Measurements from ENCODE around the gene ZNF48. TPM values are rescaled to one million over a fixed set of nuclear protein-coding genes. Genes with fewer than 3 reads are reported as not detected.

The ZNF48 gene
- total RNA-seq, 4 donors from 2014 or later: 5.8 to 10.5 (median 7.0) TPM; not detected in 1

DNA sequence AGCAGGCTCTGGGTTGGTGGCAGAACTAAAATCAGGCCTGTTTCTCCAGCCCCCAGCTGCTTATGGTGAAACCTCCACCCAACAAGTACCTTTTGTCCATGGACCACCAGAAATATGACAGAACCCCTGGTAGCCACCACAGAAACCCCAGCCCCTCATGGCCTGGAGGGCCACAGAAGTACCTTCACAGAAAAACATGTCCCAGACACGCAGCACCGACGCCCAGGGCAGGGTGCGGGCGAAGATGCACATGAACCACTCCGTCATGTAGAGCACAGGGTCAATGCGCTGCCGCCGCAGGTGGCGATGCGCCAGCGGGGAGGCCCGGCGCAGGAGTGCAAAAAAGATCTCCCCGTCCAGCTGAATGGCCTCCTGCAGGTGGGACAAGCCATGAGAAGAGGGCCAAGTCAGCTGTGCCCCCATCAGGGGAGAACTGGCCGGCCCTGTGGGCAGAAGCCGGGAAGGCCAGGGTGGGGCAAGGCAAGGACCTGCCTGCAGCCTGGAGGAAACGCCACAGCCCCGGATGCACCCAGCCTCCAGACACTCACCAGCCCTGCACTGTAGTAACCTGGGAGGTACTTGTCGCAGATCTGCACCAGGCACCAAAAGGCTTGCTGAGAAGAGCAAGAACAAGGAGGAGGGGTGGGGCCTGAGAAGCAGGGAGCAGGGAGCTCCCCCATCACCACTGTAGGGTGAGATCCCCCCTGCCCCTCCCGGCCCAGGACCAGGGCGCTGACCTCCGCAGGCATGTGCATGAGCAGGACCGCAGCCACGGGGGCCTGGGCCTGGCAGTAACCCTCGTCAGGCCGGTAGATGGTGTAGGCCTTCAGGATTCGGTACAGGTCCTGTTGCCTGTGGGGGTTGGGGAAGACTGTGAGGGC is 36.0 kb upstream of the ZNF48 start:
- 87 to 94% methylated on average over 7 to 23 of the region's 28 CpGs for WGBS, 2 donors (ENCODE audit: low coverage in 1 of 2)
- in situ Hi-C loops (cut with MboI; ENCODE audit: low pct_ligation_motif_present in 1 of 4, low pct_unique_long_range_greater_than_20kb in 1 of 4, low sequenced_read_pairs in 3 of 4): no loop called here
- no peak overlapping the region for H3K27ac ChIP-seq

GRCh38 chr16:30359871-30360170 is 35.4 kb upstream of the ZNF48 start:
- in situ Hi-C loops (cut with MboI; ENCODE audit: low pct_ligation_motif_present in 1 of 4, low pct_unique_long_range_greater_than_20kb in 1 of 4, low sequenced_read_pairs in 3 of 4): no loop called here
- Histone ChIP-seq H3K4me3 (no peak overlapping the region), H3K9me3 (no peaks in the 10 kb centered on the region), H3K36me3 (peaks cover 0 to 16% (median 6%) of the 10 kb centered on the region in 4 donors), H3K4me1 (peaks cover 8 to 16% (median 10%) of the 10 kb centered on the region in 4 donors), H3K27ac (no peak overlapping the region), H3K27me3 (no peaks in the 10 kb centered on the region)
- 79% methylated on average over 6 of the region's 6 CpGs; no CpG with 5 or more reads in 1 of the 2 donors for WGBS, 2 donors (ENCODE audit: low coverage in 1 of 2)
- intact Hi-C loops (cut with DNase I; ENCODE audit: low total_unique reads): no loop called here
- DNase-seq: no peak
- TF ChIP-seq EP300 (IDR thresholded peaks at IDR 0.05; ENCODE audit: low read depth) (no peak), POLR2AphosphoS5 (IDR thresholded peaks at IDR 0.05) (no peak), POLR2A (IDR thresholded peaks at IDR 0.05) (no peak)
- TF ChIP-seq, protein P1, sequence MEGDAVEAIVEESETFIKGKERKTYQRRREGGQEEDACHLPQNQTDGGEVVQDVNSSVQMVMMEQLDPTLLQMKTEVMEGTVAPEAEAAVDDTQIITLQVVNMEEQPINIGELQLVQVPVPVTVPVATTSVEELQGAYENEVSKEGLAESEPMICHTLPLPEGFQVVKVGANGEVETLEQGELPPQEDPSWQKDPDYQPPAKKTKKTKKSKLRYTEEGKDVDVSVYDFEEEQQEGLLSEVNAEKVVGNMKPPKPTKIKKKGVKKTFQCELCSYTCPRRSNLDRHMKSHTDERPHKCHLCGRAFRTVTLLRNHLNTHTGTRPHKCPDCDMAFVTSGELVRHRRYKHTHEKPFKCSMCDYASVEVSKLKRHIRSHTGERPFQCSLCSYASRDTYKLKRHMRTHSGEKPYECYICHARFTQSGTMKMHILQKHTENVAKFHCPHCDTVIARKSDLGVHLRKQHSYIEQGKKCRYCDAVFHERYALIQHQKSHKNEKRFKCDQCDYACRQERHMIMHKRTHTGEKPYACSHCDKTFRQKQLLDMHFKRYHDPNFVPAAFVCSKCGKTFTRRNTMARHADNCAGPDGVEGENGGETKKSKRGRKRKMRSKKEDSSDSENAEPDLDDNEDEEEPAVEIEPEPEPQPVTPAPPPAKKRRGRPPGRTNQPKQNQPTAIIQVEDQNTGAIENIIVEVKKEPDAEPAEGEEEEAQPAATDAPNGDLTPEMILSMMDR (IDR thresholded peaks at IDR 0.05): no peak

More for the DNA sequence above, 36.0 kb upstream of the ZNF48 start:
- DNase-seq: no peak
- H3K36me3 ChIP-seq: peaks cover 0 to 11% (median 3%) of the 10 kb centered on the region in 4 donors
- H3K4me3 ChIP-seq: no peak overlapping the region
- peaks cover 9 to 21% (median 14%) of the 10 kb centered on the region in 4 donors for H3K4me1 ChIP-seq
- H3K27me3 ChIP-seq: no peaks in the 10 kb centered on the region
- intact Hi-C loops (cut with DNase I; ENCODE audit: low total_unique reads): no loop called here
- TF ChIP-seq POLR2AphosphoS5 (IDR thresholded peaks at IDR 0.05): no peak
- no peak for TF ChIP-seq POLR2A (IDR thresholded peaks at IDR 0.05)
- TF ChIP-seq EP300 (IDR thresholded peaks at IDR 0.05; ENCODE audit: low read depth): no peak
- TF ChIP-seq, protein P1 (IDR thresholded peaks at IDR 0.05): no peak
- H3K9me3 ChIP-seq: no peaks in the 10 kb centered on the region

DNA sequence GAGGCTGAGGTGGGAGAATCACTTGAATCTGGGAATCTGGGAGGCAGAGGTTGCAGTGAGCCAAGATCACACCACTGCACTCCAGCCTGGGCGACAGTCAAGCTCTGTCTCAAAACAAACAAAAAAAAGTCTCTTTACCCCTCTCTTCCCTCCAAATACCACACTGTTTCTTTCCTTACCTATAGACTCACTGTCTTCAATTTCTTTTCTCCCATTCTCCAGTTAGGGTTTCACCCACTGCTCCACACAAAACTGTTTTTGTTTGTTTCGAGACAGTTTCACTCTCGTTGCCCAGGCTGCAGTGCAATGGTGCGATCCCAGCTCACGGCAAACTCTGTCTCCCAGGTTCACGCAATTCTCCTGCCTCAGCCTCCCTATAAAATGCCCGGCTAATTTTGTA is 34.0 kb upstream of the ZNF48 start:
- TF ChIP-seq, protein P1 (IDR thresholded peaks at IDR 0.05): no peak
- TF ChIP-seq POLR2A (IDR thresholded peaks at IDR 0.05) (no peak), EP300 (IDR thresholded peaks at IDR 0.05; ENCODE audit: low read depth) (no peak), POLR2AphosphoS5 (IDR thresholded peaks at IDR 0.05) (no peak)
- H3K9me3 ChIP-seq: no peaks in the 10 kb centered on the region
- intact Hi-C loops (cut with DNase I; ENCODE audit: low total_unique reads): no loop called here
- H3K27me3 ChIP-seq: no peaks in the 10 kb centered on the region
- H3K27ac ChIP-seq: no peak overlapping the region
- 96 to 98% methylated on average over 6 to 7 of the region's 7 CpGs for WGBS, 2 donors (ENCODE audit: low coverage in 1 of 2)
- in situ Hi-C loops (cut with MboI; ENCODE audit: low pct_ligation_motif_present in 1 of 4, low pct_unique_long_range_greater_than_20kb in 1 of 4, low sequenced_read_pairs in 3 of 4): no loop called here
- H3K4me1 ChIP-seq: peaks cover 4 to 13% (median 7%) of the 10 kb centered on the region in 4 donors
- peaks cover 0 to 19% (median 7%) of the 10 kb centered on the region in 4 donors for H3K36me3 ChIP-seq
- no peak overlapping the region for H3K4me3 ChIP-seq
- no peak for DNase-seq

GRCh38 chr16:30365200-30365599 is 30.0 kb upstream of the ZNF48 start:
- TF ChIP-seq POLR2AphosphoS5 (IDR thresholded peaks at IDR 0.05): no peak
- no peak for TF ChIP-seq POLR2A (IDR thresholded peaks at IDR 0.05)
- no peak for TF ChIP-seq EP300 (IDR thresholded peaks at IDR 0.05; ENCODE audit: low read depth)
- TF ChIP-seq, protein P1 (IDR thresholded peaks at IDR 0.05): no peak
- H3K9me3 ChIP-seq: no peaks in the 10 kb centered on the region
- H3K27ac ChIP-seq: no peak overlapping the region
- in situ Hi-C loops (cut with MboI; ENCODE audit: low pct_ligation_motif_present in 1 of 4, low pct_unique_long_range_greater_than_20kb in 1 of 4, low sequenced_read_pairs in 3 of 4): no loop called here
- no peak for DNase-seq
- H3K27me3 ChIP-seq: no peaks in the 10 kb centered on the region
- H3K4me3 ChIP-seq: no peak overlapping the region
- intact Hi-C loops (cut with DNase I; ENCODE audit: low total_unique reads): no loop called here
- H3K36me3 ChIP-seq: peaks cover 0 to 14% (median 6%) of the 10 kb centered on the region in 4 donors
- WGBS, 2 donors (ENCODE audit: low coverage in 1 of 2): 82 to 85% methylated on average over 2 to 10 of the region's 10 CpGs
- peaks cover 11 to 35% (median 28%) of the 10 kb centered on the region in 4 donors for H3K4me1 ChIP-seq

Data from transverse colon (tissue), 4 donors.